Mesothelial cell of epicardium (in vitro differentiated cells): Measurements from ENCODE around the gene VCPKMT. TPM values are rescaled to one million over a fixed set of nuclear protein-coding genes. Genes with fewer than 3 reads are reported as not detected.

Experiments
- DNase-seq, 2 experiments: peaks; one replicate each; pipeline ENCODE4 v3.0.0; 2021; ENCODE audit warnings: low spot score in 2 of 2; ENCODE audit not compliant: unreplicated experiment in 2 of 2
- H3K27ac Mint-ChIP-seq: 2 replicates; pipeline ENCODE4 v1.8.0; 2021; ENCODE audit warnings: mixed read lengths
- H3K27me3 Mint-ChIP-seq: 2 replicates; pipeline ENCODE4 v1.8.0; 2021; ENCODE audit warnings: low read depth, mixed read lengths
- H3K36me3 Mint-ChIP-seq: 2 replicates; pipeline ENCODE4 v1.8.0; 2021; ENCODE audit warnings: mixed read lengths
- H3K4me1 Mint-ChIP-seq: 2 replicates; pipeline ENCODE4 v1.8.0; 2021; ENCODE audit warnings: mixed read lengths
- H3K4me3 Mint-ChIP-seq: 2 replicates; pipeline ENCODE4 v1.8.0; 2021; ENCODE audit warnings: mild to moderate bottlenecking, moderate library complexity, mixed read lengths
- H3K9me3 Mint-ChIP-seq: 2 replicates; pipeline ENCODE4 v1.8.0; 2021; ENCODE audit warnings: mixed read lengths
- total RNA-seq: library from RNA; stranded (reverse); gene quantifications from 3 replicates; pipeline ENCODE4 v1.2.1, GENCODE V29; 2021
- TF ChIP-seq, protein P1 (sequence below): fragments of 200-600 bp; sonication (generic); IDR thresholded peaks from one replicate; pipeline ENCODE4 v1.5.0; 2021; ENCODE audit warnings: antibody characterized with exemption; ENCODE audit not compliant: unreplicated experiment

The VCPKMT gene
- total RNA-seq, 1 donor from 2014 or later: 14.0 TPM

DNA sequence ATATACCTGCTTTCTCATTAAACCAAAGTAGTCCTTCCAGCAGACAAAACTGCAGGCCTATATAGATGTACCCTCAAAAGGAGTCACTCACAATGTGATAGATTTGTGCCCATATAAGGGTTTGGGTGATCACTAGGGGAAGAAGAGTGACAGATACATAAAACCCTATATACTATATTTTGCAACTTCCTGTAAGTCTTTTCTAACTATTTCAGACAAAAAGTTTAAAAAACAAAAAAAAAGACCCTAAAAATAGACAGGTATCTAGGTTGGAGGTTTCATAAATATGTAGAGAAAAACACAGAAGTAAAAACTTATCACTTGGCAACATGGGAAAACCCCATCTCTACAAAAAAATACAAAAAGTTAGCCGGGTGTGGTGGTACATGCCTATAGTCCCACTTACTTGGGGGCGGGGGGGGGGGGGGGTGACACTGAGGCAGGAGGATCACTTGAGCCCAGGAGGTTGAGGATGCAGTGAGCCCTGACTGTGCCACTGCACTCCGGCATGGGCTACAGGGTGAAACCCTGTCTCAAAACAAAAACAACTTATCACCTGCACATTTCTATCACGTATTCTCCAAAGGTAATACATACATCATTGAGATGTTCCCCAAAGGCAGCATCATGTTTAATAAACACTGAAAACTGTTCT, 2.9 kb downstream of the VCPKMT start:
- H3K27me3 Mint-ChIP-seq: no peaks in the 10 kb centered on the region
- TF ChIP-seq, protein P1, sequence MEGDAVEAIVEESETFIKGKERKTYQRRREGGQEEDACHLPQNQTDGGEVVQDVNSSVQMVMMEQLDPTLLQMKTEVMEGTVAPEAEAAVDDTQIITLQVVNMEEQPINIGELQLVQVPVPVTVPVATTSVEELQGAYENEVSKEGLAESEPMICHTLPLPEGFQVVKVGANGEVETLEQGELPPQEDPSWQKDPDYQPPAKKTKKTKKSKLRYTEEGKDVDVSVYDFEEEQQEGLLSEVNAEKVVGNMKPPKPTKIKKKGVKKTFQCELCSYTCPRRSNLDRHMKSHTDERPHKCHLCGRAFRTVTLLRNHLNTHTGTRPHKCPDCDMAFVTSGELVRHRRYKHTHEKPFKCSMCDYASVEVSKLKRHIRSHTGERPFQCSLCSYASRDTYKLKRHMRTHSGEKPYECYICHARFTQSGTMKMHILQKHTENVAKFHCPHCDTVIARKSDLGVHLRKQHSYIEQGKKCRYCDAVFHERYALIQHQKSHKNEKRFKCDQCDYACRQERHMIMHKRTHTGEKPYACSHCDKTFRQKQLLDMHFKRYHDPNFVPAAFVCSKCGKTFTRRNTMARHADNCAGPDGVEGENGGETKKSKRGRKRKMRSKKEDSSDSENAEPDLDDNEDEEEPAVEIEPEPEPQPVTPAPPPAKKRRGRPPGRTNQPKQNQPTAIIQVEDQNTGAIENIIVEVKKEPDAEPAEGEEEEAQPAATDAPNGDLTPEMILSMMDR: no peak
- DNase-seq: no peak
- H3K36me3 Mint-ChIP-seq: peaks cover 31% of the 10 kb centered on the region
- no peak overlapping the region for H3K27ac Mint-ChIP-seq
- no peak overlapping the region for H3K4me3 Mint-ChIP-seq
- H3K9me3 Mint-ChIP-seq: peaks cover 3% of the 10 kb centered on the region
- H3K4me1 Mint-ChIP-seq: peaks cover 15% of the 10 kb centered on the region

DNA sequence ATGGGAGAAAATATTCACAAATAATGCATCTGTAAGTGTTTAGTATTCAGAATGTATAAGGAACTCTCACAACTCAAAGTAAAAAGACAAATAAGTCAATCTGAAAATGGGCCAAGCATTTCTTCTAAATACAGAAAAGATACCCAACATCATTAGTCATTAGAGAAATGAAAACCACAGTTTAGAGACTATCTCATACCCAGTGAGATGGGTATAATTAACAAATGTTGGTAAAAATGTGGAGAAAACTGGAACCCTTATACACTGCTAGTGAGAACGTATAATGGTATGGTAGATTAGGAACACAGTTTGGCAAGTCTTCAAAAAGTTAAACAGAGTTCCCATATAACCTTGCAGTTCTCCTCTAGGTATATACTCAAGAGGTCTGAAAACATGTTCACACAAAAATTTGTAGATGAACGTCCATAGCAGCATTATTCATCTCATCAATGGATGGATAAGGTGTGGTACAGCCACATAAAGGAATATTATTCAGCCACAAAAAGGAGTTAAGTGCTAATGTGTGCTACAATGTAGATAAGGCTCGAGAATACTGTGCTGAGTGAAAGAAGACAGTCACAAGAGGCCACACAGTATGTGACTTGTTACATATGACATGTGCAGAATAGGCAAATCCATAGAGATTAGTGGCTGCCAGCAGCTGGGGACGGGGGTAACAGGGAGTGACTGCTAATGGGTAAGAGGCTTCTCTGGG, 5.9 kb downstream of the VCPKMT start:
- Mint-ChIP-seq H3K9me3 (peaks cover 3% of the 10 kb centered on the region), H3K36me3 (peaks cover 33% of the 10 kb centered on the region), H3K4me3 (no peak overlapping the region), H3K27ac (no peak overlapping the region), H3K4me1 (peaks cover 4% of the 10 kb centered on the region), H3K27me3 (no peaks in the 10 kb centered on the region)
- TF ChIP-seq, protein P1: no peak
- no peak for DNase-seq

DNA sequence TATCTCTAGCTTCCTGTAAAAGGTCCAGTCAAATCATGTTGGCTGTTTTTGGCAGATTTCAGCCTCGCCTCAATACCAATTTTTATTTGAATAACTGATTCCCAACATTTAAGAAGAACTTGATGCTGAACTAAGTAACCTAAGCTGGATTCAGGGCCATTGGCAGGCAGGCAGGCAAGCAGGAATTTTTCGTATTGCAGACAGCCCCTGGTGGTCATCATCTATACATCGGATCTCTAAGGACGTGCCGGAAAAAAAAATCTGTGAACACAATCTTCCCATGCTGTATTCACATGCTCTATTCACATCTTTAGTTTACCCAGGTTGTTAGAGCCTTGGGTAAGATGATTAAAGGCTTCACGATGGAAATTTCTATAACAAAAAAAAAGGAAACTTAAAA, 7.0 kb downstream of the VCPKMT start:
- no peak overlapping the region for H3K4me3 Mint-ChIP-seq
- peaks cover 3% of the 10 kb centered on the region for H3K4me1 Mint-ChIP-seq
- no peak for DNase-seq
- peaks cover 3% of the 10 kb centered on the region for H3K9me3 Mint-ChIP-seq
- H3K27me3 Mint-ChIP-seq: no peaks in the 10 kb centered on the region
- H3K27ac Mint-ChIP-seq: no peak overlapping the region
- peaks cover 33% of the 10 kb centered on the region for H3K36me3 Mint-ChIP-seq
- TF ChIP-seq, protein P1: peak; percentile 52

DNA sequence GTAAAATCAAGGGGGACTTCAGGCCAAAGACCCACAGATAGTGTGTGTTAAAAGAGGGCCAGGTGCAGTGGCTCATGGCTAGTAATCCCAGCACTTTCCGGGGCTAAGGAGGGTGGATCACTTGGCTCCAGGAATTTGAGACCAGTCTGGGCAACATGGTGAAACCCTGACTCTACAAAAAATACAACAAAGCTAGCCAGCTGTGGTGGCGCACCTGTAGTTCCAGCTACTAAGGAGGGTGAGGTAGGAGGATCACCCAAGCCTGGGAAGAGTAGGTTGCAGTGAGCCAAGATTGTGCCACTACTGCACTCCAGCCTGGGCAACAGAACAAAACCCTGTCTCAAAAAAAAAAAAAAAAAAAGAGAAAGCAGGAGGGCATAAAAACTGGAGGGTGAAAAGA, 8.5 kb downstream of the VCPKMT start:
- H3K4me1 Mint-ChIP-seq: no peaks in the 10 kb centered on the region
- TF ChIP-seq, protein P1: no peak
- no peak overlapping the region for H3K27ac Mint-ChIP-seq
- H3K9me3 Mint-ChIP-seq: peaks cover 3% of the 10 kb centered on the region
- H3K27me3 Mint-ChIP-seq: no peaks in the 10 kb centered on the region
- peaks cover 26% of the 10 kb centered on the region for H3K36me3 Mint-ChIP-seq
- no peak for DNase-seq
- H3K4me3 Mint-ChIP-seq: no peak overlapping the region

DNA sequence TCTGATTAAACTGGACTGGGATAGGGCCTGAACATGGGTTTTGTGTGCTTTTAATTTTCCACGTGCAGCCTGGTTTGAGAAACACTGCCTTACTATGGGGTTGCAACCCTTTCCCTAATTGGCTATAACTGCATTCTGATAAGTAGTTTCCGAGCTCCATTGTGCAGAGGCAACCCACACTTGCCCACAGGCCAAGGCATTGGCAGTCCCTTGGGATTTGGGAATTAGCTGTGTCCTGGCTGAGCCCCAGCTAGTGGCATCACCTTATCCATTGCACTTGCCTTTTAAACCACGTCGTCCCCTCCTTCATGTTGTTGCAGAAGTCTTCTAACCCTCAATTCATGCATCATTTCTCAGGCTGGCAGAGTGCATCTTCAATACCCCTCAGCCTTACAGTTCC, 10.2 kb downstream of the VCPKMT start:
- no peak for DNase-seq
- peaks cover 3% of the 10 kb centered on the region for H3K9me3 Mint-ChIP-seq
- H3K27ac Mint-ChIP-seq: no peak overlapping the region
- H3K4me1 Mint-ChIP-seq: no peaks in the 10 kb centered on the region
- H3K36me3 Mint-ChIP-seq: peaks cover 17% of the 10 kb centered on the region
- TF ChIP-seq, protein P1: no peak
- no peak overlapping the region for H3K4me3 Mint-ChIP-seq
- no peaks in the 10 kb centered on the region for H3K27me3 Mint-ChIP-seq
